H9 (cell line): ENCODE data around the gene CSMD2. TPM values are rescaled to one million over a fixed set of nuclear protein-coding genes. Genes with fewer than 3 reads are reported as not detected.

Experiments used
- DNase-seq: peaks from one replicate; pipeline ENCODE4 v3.0.0-alpha.2; 2017
- H2AFZ ChIP-seq: one replicate; pipeline ENCODE4 v1.6.1; 2013; ENCODE audit warnings: mild to moderate bottlenecking, low read length, control low read depth, moderate library complexity
- H2AK5ac ChIP-seq: 2 replicates; pipeline ENCODE4 v1.6.1; 2013; ENCODE audit warnings: low read length, control low read depth, mixed read lengths; ENCODE audit not compliant: insufficient read length
- H2BK120ac ChIP-seq: one replicate; pipeline ENCODE4 v1.6.1; 2013; ENCODE audit warnings: low read depth, mild to moderate bottlenecking, low read length, control low read depth, inconsistent platforms; ENCODE audit not compliant: poor library complexity, severe bottlenecking
- H2BK12ac ChIP-seq: 2 replicates; pipeline ENCODE4 v1.6.1; 2013; ENCODE audit warnings: low read length, control low read depth, mixed read lengths, low read depth; ENCODE audit not compliant: insufficient read length
- H2BK15ac ChIP-seq: 2 replicates; pipeline ENCODE4 v1.6.1; 2013; ENCODE audit warnings: low read depth, low read length, control low read depth
- H2BK20ac ChIP-seq: one replicate; pipeline ENCODE4 v1.6.1; 2013; ENCODE audit warnings: low read depth, mild to moderate bottlenecking, low read length, control low read depth, inconsistent platforms; ENCODE audit not compliant: poor library complexity, severe bottlenecking
- H2BK5ac ChIP-seq: 2 replicates; pipeline ENCODE4 v1.6.1; 2013; ENCODE audit warnings: low read length, control low read depth, mixed read lengths; ENCODE audit not compliant: insufficient read length
- H3K14ac ChIP-seq: 2 replicates; pipeline ENCODE4 v1.6.1; 2013; ENCODE audit warnings: low read length, control low read depth; ENCODE audit not compliant: insufficient read depth
- H3K18ac ChIP-seq: 2 replicates; pipeline ENCODE4 v1.6.1; 2013; ENCODE audit warnings: low read depth, mild to moderate bottlenecking, mixed read lengths, low read length, control low read depth; ENCODE audit not compliant: insufficient read length
- H3K23ac ChIP-seq: 2 replicates; pipeline ENCODE4 v1.6.1; 2013; ENCODE audit warnings: low read length, control low read depth, mixed read lengths, low read depth; ENCODE audit not compliant: insufficient read length
- H3K23me2 ChIP-seq: 2 replicates; pipeline ENCODE4 v1.6.1; 2013; ENCODE audit warnings: low read depth, mild to moderate bottlenecking, mixed read lengths, low read length, control low read depth; ENCODE audit not compliant: insufficient read length, poor library complexity, severe bottlenecking
- H3K27ac ChIP-seq: 2 replicates; pipeline ENCODE4 v1.5.1; 2013; ENCODE audit warnings: low read length, control low read depth, mixed read lengths, low read depth; ENCODE audit not compliant: insufficient read length
- H3K27me3 ChIP-seq: 2 replicates; pipeline ENCODE4 v1.6.1; 2013; ENCODE audit warnings: low read length, control low read depth, inconsistent platforms; ENCODE audit not compliant: insufficient read depth
- H3K4ac ChIP-seq: 2 replicates; pipeline ENCODE4 v1.6.1; 2013; ENCODE audit warnings: low read depth, mild to moderate bottlenecking, control low read depth, inconsistent platforms, low read length, moderate library complexity
- H3K4me1 ChIP-seq: 2 replicates; pipeline ENCODE4 v1.6.1; 2013; ENCODE audit warnings: low read length, control low read depth, inconsistent platforms; ENCODE audit not compliant: insufficient read depth
- H3K4me2 ChIP-seq: 2 replicates; pipeline ENCODE4 v1.6.1; 2013; ENCODE audit warnings: low read length, control low read depth, mixed read lengths; ENCODE audit not compliant: insufficient read length, insufficient read depth
- H3K56ac ChIP-seq: 2 replicates; pipeline ENCODE4 v1.6.1; 2013; ENCODE audit warnings: low read depth, mild to moderate bottlenecking, mixed read lengths, low read length, control low read depth; ENCODE audit not compliant: insufficient read length
- H3K79me1 ChIP-seq: 2 replicates; pipeline ENCODE4 v1.6.1; 2013; ENCODE audit warnings: low read depth, mild to moderate bottlenecking, moderate library complexity, low read length, control low read depth, inconsistent platforms; ENCODE audit not compliant: insufficient read depth, poor library complexity, severe bottlenecking
- H3K79me2 ChIP-seq: 2 replicates; pipeline ENCODE4 v1.6.1; 2013; ENCODE audit warnings: low read length, control low read depth, inconsistent platforms; ENCODE audit not compliant: insufficient read depth
- H3K9ac ChIP-seq: 2 replicates; pipeline ENCODE4 v1.6.1; 2013; ENCODE audit warnings: low read length, control low read depth, mixed read lengths; ENCODE audit not compliant: insufficient read length; ENCODE audit errors: extremely low read depth
- H3K9me3 ChIP-seq: one replicate; pipeline ENCODE4 v1.6.1; 2013; ENCODE audit warnings: low read depth, low read length, inconsistent platforms; ENCODE audit not compliant: control insufficient read depth
- H3T11ph ChIP-seq: one replicate; pipeline ENCODE4 v1.6.1; 2013; ENCODE audit warnings: mild to moderate bottlenecking, low read length, control low read depth, inconsistent platforms
- H4K20me1 ChIP-seq: one replicate; pipeline ENCODE4 v1.6.1; 2013; ENCODE audit not compliant: control insufficient read depth, insufficient read length, insufficient read depth
- H4K5ac ChIP-seq: 2 replicates; pipeline ENCODE4 v1.6.1; 2013; ENCODE audit warnings: low read depth, mild to moderate bottlenecking, mixed read lengths, low read length, control low read depth; ENCODE audit not compliant: insufficient read length
- H4K8ac ChIP-seq: replicated peaks from 2 replicates; pipeline ENCODE4 v1.6.1; 2013; ENCODE audit warnings: low read length, control low read depth, mixed read lengths, low read depth; ENCODE audit not compliant: insufficient read length
- H4K91ac ChIP-seq: 2 replicates; pipeline ENCODE4 v1.6.1; 2013; ENCODE audit warnings: low read depth, mild to moderate bottlenecking, moderate library complexity, mixed read lengths, low read length, control low read depth; ENCODE audit not compliant: insufficient read length
- H3K27ac Mint-ChIP-seq, 3 experiments: 2 replicates in 2 of 3; 3 replicates in 1 of 3; pipeline ENCODE4 v1.8.0; 2020 to 2021; ENCODE audit warnings: mixed read lengths in 3 of 3, mild to moderate bottlenecking in 1 of 3, moderate library complexity in 1 of 3
- H3K27me3 Mint-ChIP-seq: 2 replicates; pipeline ENCODE4 v1.8.0; 2021; ENCODE audit warnings: low read depth, mild to moderate bottlenecking, moderate library complexity, mixed read lengths
- H3K36me3 Mint-ChIP-seq, 3 experiments: 2 replicates in 2 of 3; 3 replicates in 1 of 3; pipeline ENCODE4 v1.8.0; 2020 to 2021; ENCODE audit warnings: low read depth in 3 of 3, mixed read lengths in 3 of 3; ENCODE audit not compliant: insufficient read depth in 1 of 3
- H3K4me1 Mint-ChIP-seq, 2 experiments: 2 replicates each; pipeline ENCODE4 v1.8.0; 2020; ENCODE audit warnings: mixed read lengths in 2 of 2
- H3K4me3 Mint-ChIP-seq, 2 experiments: 2 replicates in 1 of 2; 3 replicates in 1 of 2; pipeline ENCODE4 v1.8.0; 2020 to 2021; ENCODE audit warnings: mild to moderate bottlenecking in 2 of 2, mixed read lengths in 2 of 2, moderate library complexity in 1 of 2
- H3K9me3 Mint-ChIP-seq, 2 experiments: 2 replicates in 1 of 2; 3 replicates in 1 of 2; pipeline ENCODE4 v1.8.0; 2020; ENCODE audit warnings: mild to moderate bottlenecking in 2 of 2, mixed read lengths in 2 of 2, moderate library complexity in 1 of 2
- CTCF ChIP-seq: fragments of 200-600 bp; sonication (generic); conservative IDR thresholded peaks from 3 replicates; pipeline ENCODE4 v1.8.0; 2021; ENCODE audit warnings: antibody characterized with exemption, mild to moderate bottlenecking
- WGBS: extraction: QIAGEN DNeasy Blood & Tissue Kit; methylation state at CpG from one replicate; pipeline ENCODE4 v1.1.7; 2013; ENCODE audit warnings: missing lambda C conversion rate, low lambda C conversion rate, mixed read lengths; ENCODE audit not compliant: insufficient read length; ENCODE audit errors: extremely low coverage; 5-methylcytosine and 5-hydroxymethylcytosine counted together
- total RNA-seq: library from RNA; stranded (reverse); gene quantifications from 2 replicates; pipeline ENCODE4 v1.2.1, GENCODE V29; 2021

The CSMD2 gene
- total RNA-seq, 1 experiment from 2014 or later = 6.4 TPM

GRCh38 chr1:33655496-33655895 lies 509.5 kb downstream of the CSMD2 start:
- Histone ChIP-seq H3K79me2 (no peaks in the 10 kb centered on the region), H3K4ac (no peak overlapping the region), H3K9ac (no peak overlapping the region), H2AK5ac (no peak overlapping the region), H3K9me3 (no peaks in the 10 kb centered on the region), H2AFZ (no peak overlapping the region), H4K91ac (no peak overlapping the region), H3K18ac (no peak overlapping the region), H3K4me2 (no peak overlapping the region), H3K27ac (no peak overlapping the region), H3K27me3 (no peaks in the 10 kb centered on the region), H3K14ac (no peak overlapping the region), H3K4me1 (no peaks in the 10 kb centered on the region), H3T11ph (no peak overlapping the region), H4K20me1 (no peaks in the 10 kb centered on the region), H4K8ac (no peak overlapping the region), H2BK120ac (no peak overlapping the region), H4K5ac (no peak overlapping the region), H3K79me1 (no peaks in the 10 kb centered on the region), H3K23me2 (no peaks in the 10 kb centered on the region), H2BK15ac (no peak overlapping the region), H2BK5ac (no peak overlapping the region), H3K23ac (no peak overlapping the region), H3K56ac (no peak overlapping the region), H2BK20ac (no peak overlapping the region), H2BK12ac (no peak overlapping the region)
- Mint-ChIP-seq H3K4me3 (no peak overlapping the region), H3K4me1 (no peaks in the 10 kb centered on the region), H3K36me3 (peaks cover 4 to 11% (median 10%) of the 10 kb centered on the region in 3 experiments), H3K27me3 (no peaks in the 10 kb centered on the region; the same call in 1 of the 2 replicates), H3K27ac (no peak overlapping the region), H3K9me3 (no peaks in the 10 kb centered on the region)
- no peak for DNase-seq
- no CpG with 5 or more reads among the region's 7 CpGs for WGBS
- no peak for TF ChIP-seq CTCF
